ENCODE data around the gene PIGQ. TPM values are rescaled to one million over a fixed set of nuclear protein-coding genes. Genes with fewer than 3 reads are reported as not detected.

PIGQ gene
- total RNA-seq, 1 experiment from 2014 or later = 58.0 TPM

- no peak overlapping the region for H3K23ac ChIP-seq (ENCODE audit: insufficient read length, low read depth, low read length)
- TF ChIP-seq, protein P1, sequence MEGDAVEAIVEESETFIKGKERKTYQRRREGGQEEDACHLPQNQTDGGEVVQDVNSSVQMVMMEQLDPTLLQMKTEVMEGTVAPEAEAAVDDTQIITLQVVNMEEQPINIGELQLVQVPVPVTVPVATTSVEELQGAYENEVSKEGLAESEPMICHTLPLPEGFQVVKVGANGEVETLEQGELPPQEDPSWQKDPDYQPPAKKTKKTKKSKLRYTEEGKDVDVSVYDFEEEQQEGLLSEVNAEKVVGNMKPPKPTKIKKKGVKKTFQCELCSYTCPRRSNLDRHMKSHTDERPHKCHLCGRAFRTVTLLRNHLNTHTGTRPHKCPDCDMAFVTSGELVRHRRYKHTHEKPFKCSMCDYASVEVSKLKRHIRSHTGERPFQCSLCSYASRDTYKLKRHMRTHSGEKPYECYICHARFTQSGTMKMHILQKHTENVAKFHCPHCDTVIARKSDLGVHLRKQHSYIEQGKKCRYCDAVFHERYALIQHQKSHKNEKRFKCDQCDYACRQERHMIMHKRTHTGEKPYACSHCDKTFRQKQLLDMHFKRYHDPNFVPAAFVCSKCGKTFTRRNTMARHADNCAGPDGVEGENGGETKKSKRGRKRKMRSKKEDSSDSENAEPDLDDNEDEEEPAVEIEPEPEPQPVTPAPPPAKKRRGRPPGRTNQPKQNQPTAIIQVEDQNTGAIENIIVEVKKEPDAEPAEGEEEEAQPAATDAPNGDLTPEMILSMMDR (conservative IDR thresholded peaks at IDR 0.05) = no peak
- peaks cover 0 to 3% of the 10 kb centered on the region in 2 experiments; a peak in 1 of 5 replicates for H3K9me3 Mint-ChIP-seq
- no peak overlapping the region for H2BK120ac ChIP-seq (ENCODE audit: low read depth, low read length, poor library complexity, severe bottlenecking)
- no peak overlapping the region for H3T11ph ChIP-seq (ENCODE audit: low read length)
- H3K27me3 ChIP-seq (ENCODE audit: insufficient read depth, low read length) = no peaks in the 10 kb centered on the region; the same call in 1 of the 2 replicates
- peaks cover 10% of the 10 kb centered on the region in 2 experiments for H3K4me1 Mint-ChIP-seq
- no peak overlapping the region for H2BK15ac ChIP-seq (ENCODE audit: low read depth, low read length)
- H2BK20ac ChIP-seq (ENCODE audit: low read depth, low read length, poor library complexity, severe bottlenecking) = no peak overlapping the region
- H4K20me1 ChIP-seq (ENCODE audit: control insufficient read depth, insufficient read depth, insufficient read length) = no peaks in the 10 kb centered on the region
- H3K27ac Mint-ChIP-seq = no peak overlapping the region
- peaks cover 3% of the 10 kb centered on the region for H3K79me1 ChIP-seq (ENCODE audit: insufficient read depth, low read depth, low read length, poor library complexity, severe bottlenecking)
- H4K8ac ChIP-seq (replicated peaks; ENCODE audit: insufficient read length, low read depth, low read length) = no peak overlapping the region
- H3K56ac ChIP-seq (ENCODE audit: insufficient read length, low read depth, low read length) = no peak overlapping the region
- no peaks in the 10 kb centered on the region for H3K9me3 ChIP-seq (ENCODE audit: control insufficient read depth, low read depth, low read length)
- H3K4me3 Mint-ChIP-seq = no peak overlapping the region
- H3K79me2 ChIP-seq (ENCODE audit: insufficient read depth, low read length) = no peaks in the 10 kb centered on the region; the same call in 1 of the 2 replicates
- no peak overlapping the region for H4K91ac ChIP-seq (ENCODE audit: insufficient read length, low read depth, low read length)
- H3K27ac ChIP-seq (ENCODE audit: insufficient read length, low read depth, low read length) = no peak overlapping the region
- WGBS (ENCODE audit: extremely low coverage, insufficient read length, low lambda C conversion rate) = no CpG with 5 or more reads among the region's 18 CpGs
- H3K18ac ChIP-seq (ENCODE audit: insufficient read length, low read depth, low read length) = no peak overlapping the region
- no peak overlapping the region for H2AFZ ChIP-seq (ENCODE audit: low read length)
- peaks cover 26% of the 10 kb centered on the region for H3K27me3 Mint-ChIP-seq (ENCODE audit: low read depth)
- H2BK12ac ChIP-seq (ENCODE audit: insufficient read length, low read depth, low read length) = no peak overlapping the region
- no peak for DNase-seq
- H3K36me3 Mint-ChIP-seq (ENCODE audit: insufficient read depth in 1 of 3, low read depth in 3 of 3) = peaks cover 9 to 28% (median 27%) of the 10 kb centered on the region in 3 experiments; a peak in 6 of 7 replicates
- H3K4me2 ChIP-seq (ENCODE audit: insufficient read depth, insufficient read length, low read length) = no peak overlapping the region
- no peak overlapping the region for H4K5ac ChIP-seq (ENCODE audit: insufficient read length, low read depth, low read length)
- no peak overlapping the region for H3K9ac ChIP-seq (ENCODE audit: extremely low read depth, insufficient read length, low read length)
- H2AK5ac ChIP-seq (ENCODE audit: insufficient read length, low read length) = no peak overlapping the region
- no peaks in the 10 kb centered on the region for H3K23me2 ChIP-seq (ENCODE audit: insufficient read length, low read depth, low read length, poor library complexity, severe bottlenecking)
- no peak overlapping the region for H3K14ac ChIP-seq (ENCODE audit: insufficient read depth, low read length)
- H3K4me1 ChIP-seq (ENCODE audit: insufficient read depth, low read length) = no peaks in the 10 kb centered on the region
- H3K4ac ChIP-seq (ENCODE audit: low read depth, low read length) = no peak overlapping the region
- H2BK5ac ChIP-seq (ENCODE audit: insufficient read length, low read length) = no peak overlapping the region
These were observed 25.3 kb downstream of the PIGQ start for GRCh38 chr16:595094-595528.
